Measurements from ENCODE around the gene ABHD16A. TPM values are rescaled to one million over a fixed set of nuclear protein-coding genes. Genes with fewer than 3 reads are reported as not detected.
A peak's percentile ranks its signal among the peaks of the same experiment; 100 is the strongest.

Gene ABHD16A
- polyA plus RNA-seq, 4 donors = 34.6 to 63.8 (median 50.3) TPM

DNA sequence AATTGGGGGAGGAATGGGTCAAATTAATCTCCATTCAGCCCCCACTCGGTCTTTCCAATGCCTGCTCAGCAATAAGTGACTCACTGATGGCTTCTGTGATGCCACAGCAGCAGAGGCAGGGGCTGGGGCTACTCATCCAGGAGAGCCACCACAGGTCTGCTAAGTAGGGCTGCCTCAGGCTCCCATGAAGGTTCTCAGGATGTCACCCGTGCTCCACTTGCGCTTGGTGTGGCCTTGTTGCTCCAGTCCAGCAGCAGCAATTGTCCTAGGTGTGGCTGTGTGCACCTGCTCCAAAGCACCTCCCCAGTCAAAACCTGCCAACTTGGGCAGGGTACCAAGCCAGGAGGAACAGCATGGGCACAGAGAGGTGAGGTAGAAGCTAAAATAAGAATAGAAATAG is 19.0 kb upstream of the ABHD16A start:
- H3K4me1 ChIP-seq (ENCODE audit: control insufficient read depth in 3 of 3, insufficient read depth in 2 of 3, low read depth in 1 of 3, low read length in 2 of 3) = peaks cover 0 to 18% (median 0%) of the 10 kb centered on the region in 3 donors
- FAIRE-seq (no peak), DNase-seq (no peak)
- peaks cover 0 to 27% (median 0%) of the 10 kb centered on the region in 3 donors for H3K36me3 ChIP-seq (ENCODE audit: control insufficient read depth in 3 of 3, insufficient read depth in 2 of 3, low read depth in 1 of 3, low read length in 3 of 3)
- no peaks in the 10 kb centered on the region for H3K9me3 ChIP-seq (ENCODE audit: control insufficient read depth in 2 of 2, insufficient read depth in 1 of 2, low read depth in 1 of 2, low read length in 1 of 2)
- WGBS, 3 donors = 44 to 73% (median 46%) methylated on average over 3 of the region's 3 CpGs
- H3K27ac ChIP-seq (ENCODE audit: low read depth in 1 of 3, low read length in 2 of 3) = no peak overlapping the region
- H3K4me3 ChIP-seq (ENCODE audit: low read depth in 1 of 3, low read length in 3 of 3) = no peak overlapping the region
- no peaks in the 10 kb centered on the region for H3K27me3 ChIP-seq (ENCODE audit: control insufficient read depth in 3 of 3, insufficient read depth in 3 of 3, low read length in 3 of 3)

DNA sequence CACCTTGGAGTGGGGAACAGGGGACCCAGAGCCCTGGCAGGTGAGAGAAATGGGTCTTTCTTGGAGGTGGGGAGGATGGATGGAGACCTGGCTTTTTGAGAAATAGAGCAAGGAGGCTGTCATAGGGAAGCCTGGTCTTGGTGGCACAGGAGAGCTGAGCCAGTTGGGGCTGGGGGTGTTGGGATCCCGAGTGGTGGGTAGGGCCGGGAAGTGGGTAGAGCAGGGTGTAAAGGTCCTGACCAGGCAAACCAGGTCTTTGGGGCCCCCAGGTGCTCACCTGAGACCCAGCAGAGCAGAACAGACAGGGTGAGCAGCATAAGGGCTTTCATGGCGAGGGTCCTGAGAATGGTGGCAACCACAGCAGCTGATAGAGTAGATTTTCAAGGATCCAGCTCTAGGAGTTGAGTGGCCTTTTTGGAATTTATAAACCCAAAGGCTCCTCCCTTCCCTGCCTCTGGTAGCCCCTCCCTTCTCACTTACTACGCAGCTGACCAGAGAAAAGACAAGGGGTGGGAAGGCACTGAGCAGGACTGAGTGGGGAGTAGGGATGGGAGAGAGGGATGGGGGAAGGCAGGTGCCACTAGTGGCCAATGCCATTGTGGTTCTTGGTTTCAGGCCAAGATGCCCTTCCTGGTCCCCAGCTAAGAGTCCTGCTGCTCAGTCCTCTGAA is 18.4 kb upstream of the ABHD16A start, which contains the start of gene LY6G6C:
Gene LY6G6C, minus strand, starts transcription at position 396 of the 670 bp plus-strand sequence. Its CDS starts 67 bp downstream, at position 329.
- H3K27me3 ChIP-seq (ENCODE audit: control insufficient read depth in 3 of 3, insufficient read depth in 3 of 3, low read length in 3 of 3) = no peaks in the 10 kb centered on the region
- no peak within 1 kb of the TSS for H3K4me3 ChIP-seq (ENCODE audit: low read depth in 1 of 3, low read length in 3 of 3)
- no peak for FAIRE-seq
- H3K36me3 ChIP-seq (ENCODE audit: control insufficient read depth in 3 of 3, insufficient read depth in 2 of 3, low read depth in 1 of 3, low read length in 3 of 3) = peaks cover 0 to 22% (median 0%) of the 10 kb centered on the region in 3 donors
- no peak within 1 kb of the TSS for H3K27ac ChIP-seq (ENCODE audit: low read depth in 1 of 3, low read length in 2 of 3)
- DNase-seq = no peak
- no peaks in the 10 kb centered on the region for H3K9me3 ChIP-seq (ENCODE audit: control insufficient read depth in 2 of 2, insufficient read depth in 1 of 2, low read depth in 1 of 2, low read length in 1 of 2)
- WGBS, 3 donors = 78 to 98% (median 81%) methylated on average over 4 of the region's 4 CpGs
- peaks cover 0 to 13% (median 0%) of the 10 kb centered on the region in 3 donors for H3K4me1 ChIP-seq (ENCODE audit: control insufficient read depth in 3 of 3, insufficient read depth in 2 of 3, low read depth in 1 of 3, low read length in 2 of 3)

DNA sequence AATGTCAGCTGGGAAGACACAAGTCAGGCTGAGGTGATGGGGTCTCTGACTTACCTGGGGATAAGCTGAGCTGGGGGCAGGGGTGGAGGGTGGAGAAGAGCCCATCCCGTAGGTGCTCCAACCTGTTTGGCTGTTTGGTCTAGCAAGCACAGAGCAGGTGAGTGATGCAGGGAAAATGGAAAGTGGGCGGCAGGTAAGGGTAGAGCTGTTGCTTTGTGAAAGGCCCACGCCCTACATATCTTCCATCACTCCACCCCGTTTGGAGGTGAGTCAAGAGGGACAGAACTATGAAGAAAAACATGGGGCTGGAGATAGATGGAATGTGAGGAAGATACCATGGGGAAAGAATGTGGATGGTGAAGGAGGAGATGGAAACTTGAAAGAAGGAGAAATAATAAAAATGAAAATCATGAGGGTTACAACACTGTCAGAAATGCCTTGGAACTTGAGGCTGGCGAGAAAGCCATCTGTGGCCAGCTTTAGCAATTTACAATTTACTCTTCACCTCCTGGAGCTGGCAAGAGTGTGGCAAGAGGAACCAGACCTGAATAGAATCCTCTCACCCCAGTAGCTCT is 17.2 kb upstream of the ABHD16A start:
- H3K27ac ChIP-seq (ENCODE audit: low read depth in 1 of 3, low read length in 2 of 3) = no peak overlapping the region
- peaks cover 0 to 13% (median 0%) of the 10 kb centered on the region in 3 donors for H3K4me1 ChIP-seq (ENCODE audit: control insufficient read depth in 3 of 3, insufficient read depth in 2 of 3, low read depth in 1 of 3, low read length in 2 of 3)
- H3K4me3 ChIP-seq (ENCODE audit: low read depth in 1 of 3, low read length in 3 of 3) = no peak overlapping the region
- peaks cover 0 to 14% (median 0%) of the 10 kb centered on the region in 3 donors for H3K36me3 ChIP-seq (ENCODE audit: control insufficient read depth in 3 of 3, insufficient read depth in 2 of 3, low read depth in 1 of 3, low read length in 3 of 3)
- DNase-seq (no peak), FAIRE-seq (no peak)
- no peaks in the 10 kb centered on the region for H3K9me3 ChIP-seq (ENCODE audit: control insufficient read depth in 2 of 2, insufficient read depth in 1 of 2, low read depth in 1 of 2, low read length in 1 of 2)
- no peaks in the 10 kb centered on the region for H3K27me3 ChIP-seq (ENCODE audit: control insufficient read depth in 3 of 3, insufficient read depth in 3 of 3, low read length in 3 of 3)
- 63 to 78% (median 72%) methylated on average over 5 of the region's 5 CpGs for WGBS, 3 donors

DNA sequence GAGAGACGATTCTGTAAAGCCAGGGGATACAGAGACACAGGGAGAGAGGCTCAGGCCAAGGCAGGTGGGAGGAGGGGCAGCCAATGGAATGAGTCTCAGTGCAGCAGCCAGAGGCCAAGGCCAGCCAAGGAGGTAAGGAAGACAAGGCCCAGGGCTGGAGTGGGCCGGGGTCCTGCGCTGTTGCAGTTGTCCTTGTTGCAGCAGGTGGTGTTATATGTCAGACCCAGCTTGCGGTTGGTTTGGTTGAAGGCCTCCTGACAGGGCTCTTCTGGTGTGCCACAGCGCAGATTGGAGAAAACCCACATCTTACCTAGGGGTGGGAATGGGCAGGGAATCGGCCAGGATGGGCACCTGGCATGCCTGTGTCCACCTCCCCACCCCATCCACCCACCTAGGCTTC is 15.9 kb upstream of the ABHD16A start:
- FAIRE-seq (no peak), DNase-seq (no peak)
- Histone ChIP-seq H3K36me3 (ENCODE audit: control insufficient read depth in 3 of 3, insufficient read depth in 2 of 3, low read depth in 1 of 3, low read length in 3 of 3) (peaks cover 0 to 4% (median 0%) of the 10 kb centered on the region in 3 donors), H3K27me3 (ENCODE audit: control insufficient read depth in 3 of 3, insufficient read depth in 3 of 3, low read length in 3 of 3) (no peaks in the 10 kb centered on the region), H3K4me3 (ENCODE audit: low read depth in 1 of 3, low read length in 3 of 3) (no peak overlapping the region), H3K27ac (ENCODE audit: low read depth in 1 of 3, low read length in 2 of 3) (no peak overlapping the region), H3K4me1 (ENCODE audit: control insufficient read depth in 3 of 3, insufficient read depth in 2 of 3, low read depth in 1 of 3, low read length in 2 of 3) (peaks cover 0 to 22% (median 0%) of the 10 kb centered on the region in 3 donors), H3K9me3 (ENCODE audit: control insufficient read depth in 2 of 2, insufficient read depth in 1 of 2, low read depth in 1 of 2, low read length in 1 of 2) (no peaks in the 10 kb centered on the region)
- 71 to 83% (median 78%) methylated on average over 6 of the region's 6 CpGs for WGBS, 3 donors

DNA sequence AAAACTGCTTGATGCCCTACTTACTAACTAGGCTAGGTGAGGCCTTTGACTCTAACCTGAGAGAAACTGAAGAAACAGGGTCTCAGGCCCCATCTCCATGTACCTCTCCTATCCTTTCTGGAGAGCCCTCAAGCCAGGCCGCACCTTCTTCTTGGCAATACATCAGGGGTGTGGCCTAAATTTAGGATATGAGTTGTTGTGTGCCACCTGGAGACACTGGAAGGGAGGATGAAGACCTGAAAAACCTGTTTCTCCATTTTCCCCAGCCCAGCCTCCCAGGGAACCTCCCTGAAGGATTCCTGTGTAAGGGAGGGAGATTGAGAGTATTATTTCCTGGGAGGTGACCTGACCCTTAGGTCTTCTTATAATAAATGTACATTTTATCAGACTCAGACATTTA is 15.1 kb upstream of the ABHD16A start:
- DNase-seq = peak; percentile 69 to 72

DNA sequence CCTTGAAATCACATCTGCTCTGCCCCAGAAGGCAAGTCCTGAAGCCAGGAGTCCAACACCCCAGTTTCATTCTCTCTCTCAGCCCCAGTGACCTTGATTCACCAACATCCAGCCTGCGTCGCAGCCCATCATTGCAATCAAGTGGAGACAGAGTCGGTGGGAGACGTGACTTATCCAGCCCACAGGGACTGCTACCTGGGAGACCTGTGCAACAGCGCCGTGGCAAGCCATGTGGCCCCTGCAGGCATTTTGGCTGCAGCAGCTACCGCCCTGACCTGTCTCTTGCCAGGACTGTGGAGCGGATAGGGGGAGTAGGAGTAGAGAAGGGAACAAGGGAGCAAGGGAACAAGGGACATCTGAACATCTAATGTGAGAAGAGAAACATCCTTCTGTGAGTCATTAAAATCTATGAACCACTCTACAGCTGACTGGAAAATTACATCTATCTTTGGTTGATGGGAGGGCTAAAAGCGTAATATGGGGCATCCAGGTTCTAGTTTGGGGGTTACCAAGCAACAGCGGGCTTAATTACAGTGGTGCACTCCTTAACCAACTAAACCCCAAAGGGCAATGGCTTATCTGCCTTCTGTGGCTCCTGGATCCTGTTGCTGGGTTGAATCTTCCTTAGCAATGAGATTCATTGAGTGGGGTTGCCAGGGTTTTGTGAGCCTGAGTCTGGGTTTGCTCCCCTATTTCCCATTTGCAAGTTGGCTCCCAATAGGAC is 14.5 kb upstream of the ABHD16A start:
- DNase-seq (no peak), FAIRE-seq (no peak)
- Histone ChIP-seq H3K4me1 (ENCODE audit: control insufficient read depth in 3 of 3, insufficient read depth in 2 of 3, low read depth in 1 of 3, low read length in 2 of 3) (peaks cover 0 to 30% (median 0%) of the 10 kb centered on the region in 3 donors), H3K4me3 (ENCODE audit: low read depth in 1 of 3, low read length in 3 of 3) (no peak overlapping the region), H3K27me3 (ENCODE audit: control insufficient read depth in 3 of 3, insufficient read depth in 3 of 3, low read length in 3 of 3) (no peaks in the 10 kb centered on the region), H3K36me3 (ENCODE audit: control insufficient read depth in 3 of 3, insufficient read depth in 2 of 3, low read depth in 1 of 3, low read length in 3 of 3) (no peaks in the 10 kb centered on the region), H3K9me3 (ENCODE audit: control insufficient read depth in 2 of 2, insufficient read depth in 1 of 2, low read depth in 1 of 2, low read length in 1 of 2) (no peaks in the 10 kb centered on the region), H3K27ac (ENCODE audit: low read depth in 1 of 3, low read length in 2 of 3) (no peak overlapping the region)
- WGBS, 3 donors = 75 to 87% (median 80%) methylated on average over 10 of the region's 10 CpGs

More for the DNA sequence above, 15.1 kb upstream of the ABHD16A start:
- H3K27me3 ChIP-seq (ENCODE audit: control insufficient read depth in 3 of 3, insufficient read depth in 3 of 3, low read length in 3 of 3) = no peaks in the 10 kb centered on the region
- 6 to 64% (median 44%) methylated on average over 1 of the region's 1 CpG for WGBS, 3 donors
- H3K36me3 ChIP-seq (ENCODE audit: control insufficient read depth in 3 of 3, insufficient read depth in 2 of 3, low read depth in 1 of 3, low read length in 3 of 3) = peaks cover 0 to under 1% (median 0%) of the 10 kb centered on the region in 3 donors
- no peak overlapping the region for H3K4me3 ChIP-seq (ENCODE audit: low read depth in 1 of 3, low read length in 3 of 3)
- peaks cover 0 to 30% (median 0%) of the 10 kb centered on the region in 3 donors for H3K4me1 ChIP-seq (ENCODE audit: control insufficient read depth in 3 of 3, insufficient read depth in 2 of 3, low read depth in 1 of 3, low read length in 2 of 3)
- H3K9me3 ChIP-seq (ENCODE audit: control insufficient read depth in 2 of 2, insufficient read depth in 1 of 2, low read depth in 1 of 2, low read length in 1 of 2) = no peaks in the 10 kb centered on the region
- H3K27ac ChIP-seq (ENCODE audit: low read depth in 1 of 3, low read length in 2 of 3) = no peak overlapping the region
- FAIRE-seq = no peak

DNA sequence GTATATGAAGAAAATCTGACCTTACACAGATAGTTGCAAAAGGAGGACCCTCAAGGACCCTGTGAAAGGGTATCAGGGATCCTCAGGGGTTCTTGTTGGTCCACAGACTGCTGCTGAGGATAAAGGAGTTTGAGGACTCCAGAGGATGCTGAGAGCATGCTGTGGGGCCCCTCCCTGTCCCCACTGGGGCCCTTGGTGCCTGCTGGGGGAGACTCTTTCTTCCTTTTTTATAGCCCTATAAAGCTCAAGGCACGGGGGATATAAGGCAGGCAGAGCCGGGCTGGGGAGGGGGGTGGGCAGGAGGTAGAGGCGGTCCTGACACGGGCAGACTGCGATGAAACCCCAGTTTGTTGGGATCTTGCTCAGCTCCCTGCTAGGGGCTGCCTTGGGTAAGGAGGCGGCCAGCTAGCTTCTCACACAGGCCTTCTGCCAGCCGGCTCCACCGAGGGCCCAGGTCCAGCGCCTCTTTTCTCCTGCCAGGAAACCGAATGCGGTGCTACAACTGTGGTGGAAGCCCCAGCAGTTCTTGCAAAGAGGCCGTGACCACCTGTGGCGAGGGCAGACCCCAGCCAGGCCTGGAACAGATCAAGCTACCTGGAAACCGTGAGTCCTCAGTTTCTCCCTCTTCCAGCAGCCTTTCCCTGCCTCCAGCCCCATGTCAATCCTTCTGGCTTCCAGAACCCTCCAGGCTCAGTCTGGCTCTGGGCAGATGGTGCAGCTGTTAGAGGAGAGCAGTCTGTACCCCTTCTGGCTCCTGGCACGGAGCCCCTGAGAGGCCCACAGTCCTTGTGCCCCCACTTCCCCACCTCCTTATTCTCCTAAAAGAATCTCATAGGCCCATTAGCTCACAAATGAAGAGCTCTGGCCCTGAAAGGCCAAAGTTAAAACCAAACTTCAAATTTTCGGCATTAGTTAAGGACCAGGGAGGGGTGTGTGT is 12.2 kb upstream of the ABHD16A start, which contains the start of gene LY6G6D:
Gene LY6G6D, plus strand, starts transcription at position 327 of the 937 bp plus-strand sequence. Its CDS starts 8 bp downstream, at position 335.
- peaks cover 0 to 37% (median 4%) of the 10 kb centered on the region in 3 donors for H3K4me1 ChIP-seq (ENCODE audit: control insufficient read depth in 3 of 3, insufficient read depth in 2 of 3, low read depth in 1 of 3, low read length in 2 of 3)
- peak within 1 kb of the TSS in 1 of 3 donors; percentile 51 for H3K27ac ChIP-seq (ENCODE audit: low read depth in 1 of 3, low read length in 2 of 3)
- no peaks in the 10 kb centered on the region for H3K27me3 ChIP-seq (ENCODE audit: control insufficient read depth in 3 of 3, insufficient read depth in 3 of 3, low read length in 3 of 3)
- FAIRE-seq (no peak), DNase-seq (no peak)
- H3K36me3 ChIP-seq (ENCODE audit: control insufficient read depth in 3 of 3, insufficient read depth in 2 of 3, low read depth in 1 of 3, low read length in 3 of 3) = no peaks in the 10 kb centered on the region
- H3K9me3 ChIP-seq (ENCODE audit: control insufficient read depth in 2 of 2, insufficient read depth in 1 of 2, low read depth in 1 of 2, low read length in 1 of 2) = no peaks in the 10 kb centered on the region
- no peak within 1 kb of the TSS for H3K4me3 ChIP-seq (ENCODE audit: low read depth in 1 of 3, low read length in 3 of 3)
- 77 to 92% (median 87%) methylated on average over 12 to 16 of the region's 16 CpGs for WGBS, 3 donors

Data from small intestine (tissue), 7 donors.